Hematopoietic multipotent progenitor cell treated with erythropoietin and hydrocortisone succinate and interleukin-3 and kit ligand, for 6 days (in vitro differentiated cells): ENCODE data around the gene DAW1.
"Not testable (repeated sequence)": the region's sequence is repeated elsewhere in the genome, so short reads cannot be mapped to it uniquely, and the experiment has no call there.

ENCODE experiments used
- DNase-seq: peaks from one replicate; pipeline ENCODE4 v3.0.0-alpha.2; 2015

The DAW1 gene

GRCh38 chr2:227871375-227871791, at the start of gene DAW1:
DAW1 (plus strand) TSS chr2:227871631; CDS start chr2:227871690, 59 bp downstream.
- peak; percentile 60 for DNase-seq

GRCh38 chr2:227822416-227823003, 48.9 kb upstream of the DAW1 start:
- DNase-seq, result no peak

GRCh38 chr2:227823922-227824321, 47.5 kb upstream of the DAW1 start:
- DNase-seq, result no peak

GRCh38 chr2:227824711-227825110, 46.7 kb upstream of the DAW1 start:
- DNase-seq, result no peak

GRCh38 chr2:227826019-227826521, 45.4 kb upstream of the DAW1 start:
- DNase-seq, result no peak

GRCh38 chr2:227826563-227826962, 44.9 kb upstream of the DAW1 start:
- DNase-seq, result no peak

- DNase-seq, result no peak
Measured at GRCh38 chr2:227827143-227827542, 44.3 kb upstream of the DAW1 start.

- no peak for DNase-seq
Measured at GRCh38 chr2:227828477-227828912, 42.9 kb upstream of the DAW1 start.

- DNase-seq, result no peak
Measured at GRCh38 chr2:227829337-227829736, 42.1 kb upstream of the DAW1 start.

- no peak for DNase-seq
Measured at GRCh38 chr2:227834423-227834822, 37.0 kb upstream of the DAW1 start.

- DNase-seq, result no peak
Measured at GRCh38 chr2:227834916-227835650, 36.3 kb upstream of the DAW1 start.

GRCh38 chr2:227839339-227840129, 31.9 kb upstream of the DAW1 start:
- DNase-seq, result not testable (repeated sequence)

- no peak for DNase-seq
Measured at GRCh38 chr2:227846831-227847230, 24.6 kb upstream of the DAW1 start.

- DNase-seq, result no peak
Measured at GRCh38 chr2:227848146-227848545, 23.3 kb upstream of the DAW1 start.

GRCh38 chr2:227848586-227848985, 22.8 kb upstream of the DAW1 start:
- no peak for DNase-seq

- DNase-seq, result no peak
Measured at GRCh38 chr2:227849906-227850305, 21.5 kb upstream of the DAW1 start.

GRCh38 chr2:227853204-227853629, 18.2 kb upstream of the DAW1 start:
- DNase-seq, result no peak

GRCh38 chr2:227853765-227854271, 17.6 kb upstream of the DAW1 start:
- no peak for DNase-seq

- no peak for DNase-seq
Measured at GRCh38 chr2:227855440-227855839, 16.0 kb upstream of the DAW1 start.

GRCh38 chr2:227856697-227857096, 14.7 kb upstream of the DAW1 start:
- DNase-seq, result no peak

- DNase-seq, result no peak
Measured at GRCh38 chr2:227860221-227860641, 11.2 kb upstream of the DAW1 start.

GRCh38 chr2:227861011-227861410, 10.4 kb upstream of the DAW1 start:
- DNase-seq, result no peak

- DNase-seq, result peak; percentile 73
Measured at GRCh38 chr2:227862227-227862740, 9.1 kb upstream of the DAW1 start.
